Uterus (tissue), 2 donors: ENCODE results near the gene DYRK4.

Experiments used
- POLR2A ChIP-seq, 2 donors: fragments of 450-650 bp; IDR thresholded peaks; one replicate each; pipeline ENCODE4 v1.6.1; 2016; ENCODE audit warnings: antibody characterized with exemption in 2 of 2, mild to moderate bottlenecking in 1 of 2, moderate library complexity in 1 of 2
- TF ChIP-seq, protein P1 (sequence below), 4 experiments: fragments of 200-600 bp in 2 of 4; fragments of 450-650 bp in 2 of 4; sonication (generic) in 2 of 4; IDR thresholded peaks; one replicate each; pipeline ENCODE4 v1.5.1; 2016 to 2019; ENCODE audit warnings: antibody characterized with exemption in 4 of 4, mild to moderate bottlenecking in 2 of 4, moderate library complexity in 1 of 4

GRCh38 chr12:4615667-4616066 lies 53.7 kb downstream of the DYRK4 start:
- TF ChIP-seq, protein P1, sequence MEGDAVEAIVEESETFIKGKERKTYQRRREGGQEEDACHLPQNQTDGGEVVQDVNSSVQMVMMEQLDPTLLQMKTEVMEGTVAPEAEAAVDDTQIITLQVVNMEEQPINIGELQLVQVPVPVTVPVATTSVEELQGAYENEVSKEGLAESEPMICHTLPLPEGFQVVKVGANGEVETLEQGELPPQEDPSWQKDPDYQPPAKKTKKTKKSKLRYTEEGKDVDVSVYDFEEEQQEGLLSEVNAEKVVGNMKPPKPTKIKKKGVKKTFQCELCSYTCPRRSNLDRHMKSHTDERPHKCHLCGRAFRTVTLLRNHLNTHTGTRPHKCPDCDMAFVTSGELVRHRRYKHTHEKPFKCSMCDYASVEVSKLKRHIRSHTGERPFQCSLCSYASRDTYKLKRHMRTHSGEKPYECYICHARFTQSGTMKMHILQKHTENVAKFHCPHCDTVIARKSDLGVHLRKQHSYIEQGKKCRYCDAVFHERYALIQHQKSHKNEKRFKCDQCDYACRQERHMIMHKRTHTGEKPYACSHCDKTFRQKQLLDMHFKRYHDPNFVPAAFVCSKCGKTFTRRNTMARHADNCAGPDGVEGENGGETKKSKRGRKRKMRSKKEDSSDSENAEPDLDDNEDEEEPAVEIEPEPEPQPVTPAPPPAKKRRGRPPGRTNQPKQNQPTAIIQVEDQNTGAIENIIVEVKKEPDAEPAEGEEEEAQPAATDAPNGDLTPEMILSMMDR (IDR thresholded peaks at IDR 0.05), result no peak
- TF ChIP-seq POLR2A (IDR thresholded peaks at IDR 0.05), result no peak
